ENCODE measurements around the gene PTPRN2. TPM values are rescaled to one million over a fixed set of nuclear protein-coding genes. Genes with fewer than 3 reads are reported as not detected.

PTPRN2 gene
- total and polyA plus RNA-seq, 9 of the 15 experiments (the other 6 are each of a cell fraction or from before 2014, with no cell fraction given), result not detected

- TF ChIP-seq ZNF707 (CRISPR knock-in tag; conservative IDR thresholded peaks at IDR 0.05), result no peak
- no peak for TF ChIP-seq RBM25 (IDR thresholded peaks at IDR 0.05; ENCODE audit: low read depth, low read length, severe bottlenecking)
- no peak for TF ChIP-seq STAT5A (IDR thresholded peaks at IDR 0.05; ENCODE audit: borderline replicate concordance, low read length)
- no peak for TF ChIP-seq SMARCA4 (IDR thresholded peaks at IDR 0.05)
- no peak for TF ChIP-seq ATF4 (CRISPR knock-in tag; IDR thresholded peaks at IDR 0.05)
- TF ChIP-seq HMBOX1 (IDR thresholded peaks at IDR 0.05), result 0 out of 2 replicates have a peak, but pooled peaks have one; percentile 28
- TF ChIP-seq HNRNPUL1 (IDR thresholded peaks at IDR 0.05; ENCODE audit: low read length), result 0 out of 2 replicates have a peak, but pooled peaks have one; percentile 26
- 0 out of 4 replicates have a peak, but pooled peaks of 1 of the 2 experiments have one; percentile 4 for TF ChIP-seq KDM1A (IDR thresholded peaks at IDR 0.05)
- no peak for TF ChIP-seq MEIS2 (IDR thresholded peaks at IDR 0.05; ENCODE audit: partially characterized antibody)
- no peak for TF ChIP-seq ZNF644 (tag; IDR thresholded peaks at IDR 0.05; ENCODE audit: low read depth)
- no peak for TF ChIP-seq ZFP30 (CRISPR knock-in tag; IDR thresholded peaks at IDR 0.05; ENCODE audit: borderline replicate concordance)
- TF ChIP-seq ZKSCAN8 (CRISPR knock-in tag; IDR thresholded peaks at IDR 0.05), result 0 out of 2 replicates have a peak, but pooled peaks have one; percentile 7
- TF ChIP-seq JUND (IDR thresholded peaks at IDR 0.05; ENCODE audit: borderline replicate concordance, low read depth, low read length), result no peak
- TF ChIP-seq JUND (tag; IDR thresholded peaks at IDR 0.05; ENCODE audit: borderline replicate concordance, low read depth, low read length), result 0 out of 3 replicates have a peak, but pooled peaks have one; percentile 20
These were observed 31.1 kb upstream of the PTPRN2 start (continued) for GRCh38 chr7:158618745-158619140.
